GM12878 (cell line): ENCODE data around the gene A3GALT2. TPM values are rescaled to one million over a fixed set of nuclear protein-coding genes. Genes with fewer than 3 reads are reported as not detected.

Source experiments
- CUX1 ChIP-seq: IDR thresholded peaks from 2 replicates; pipeline ENCODE4 v1.6.1; 2012; ENCODE audit warnings: improper control_type of control experiment, low read depth, low read length; ENCODE audit not compliant: insufficient replicate concordance
- E2F8 ChIP-seq: fragments of 450-650 bp; IDR thresholded peaks from 2 replicates; pipeline ENCODE4 v1.6.1; 2018; ENCODE audit warnings: mild to moderate bottlenecking, low read depth, moderate library complexity; ENCODE audit not compliant: partially characterized antibody
- GATAD2B ChIP-seq: fragments of 450-650 bp; conservative IDR thresholded peaks from 2 replicates; pipeline ENCODE4 v1.6.1; 2017; ENCODE audit warnings: low read depth, mild to moderate bottlenecking, moderate library complexity
- NBN ChIP-seq: fragments of 450-650 bp; IDR thresholded peaks from 2 replicates; pipeline ENCODE4 v1.6.1; 2016
- POLR2AphosphoS5 ChIP-seq: IDR thresholded peaks from 2 replicates; pipeline ENCODE4 v1.6.1; 2011; ENCODE audit warnings: mild to moderate bottlenecking, low read length, inconsistent platforms
- RUNX3 ChIP-seq: IDR thresholded peaks from 2 replicates; pipeline ENCODE4 v1.6.1; 2012; ENCODE audit warnings: low read length, inconsistent platforms
- SIN3A ChIP-seq: IDR thresholded peaks from 2 replicates; pipeline ENCODE4 v1.6.1; 2012; ENCODE audit warnings: low read depth, low read length, improper control_type of control experiment
- SREBF1 ChIP-seq: IDR thresholded peaks from 2 replicates; pipeline ENCODE4 v1.6.1; 2012; ENCODE audit warnings: mild to moderate bottlenecking, low read length
- SRF ChIP-seq, 2 experiments: IDR thresholded peaks; 2 replicates each; pipeline ENCODE4 v1.6.1; 2011; ENCODE audit warnings: low read depth in 2 of 2, low read length in 2 of 2, mild to moderate bottlenecking in 1 of 2, moderate library complexity in 1 of 2
- TARDBP ChIP-seq: IDR thresholded peaks from 2 replicates; pipeline ENCODE4 v1.6.1; 2016; ENCODE audit warnings: borderline replicate concordance
- YY1 ChIP-seq: IDR thresholded peaks from 2 replicates; pipeline ENCODE4 v1.6.1; 2011; ENCODE audit warnings: low read depth, mild to moderate bottlenecking, low read length
- polyA plus RNA-seq, 11 experiments: library from polyadenylated mRNA; depleted of rRNA in 4 of 11; unstranded in 6 of 11; stranded (reverse) in 5 of 11; fragments of >200 nt; fragmentation: Nextera tagmentation in 4 of 11; fragmentation: Illumina TruSeq in 1 of 11; extraction: Ambion mirVana in 4 of 11; extraction: Trizol in 1 of 11; gene quantifications; 1 replicate in 1 of 11; 2 replicates in 10 of 11; pipeline versions ENCODE4 v1.2.1 to v1.2.3, GENCODE V29; 2011 to 2016; ENCODE audit warnings: inconsistent platforms in 2 of 11, missing spikeins in 2 of 11, low read depth in 1 of 11
- total RNA-seq, 4 experiments: library from RNA; depleted of rRNA in 3 of 4; stranded (reverse); fragments of >200 nt in 3 of 4; fragmentation: Illumina TruSeq in 1 of 4; extraction: Trizol in 1 of 4; gene quantifications; 2 replicates each; pipeline versions ENCODE4 v1.2.1 to v1.2.3, GENCODE V29; 2013 to 2021

Gene A3GALT2
- total and polyA plus RNA-seq, 10 of the 15 experiments (the other 5 are each of a cell fraction or from before 2014, with no cell fraction given): not detected

GRCh38 chr1:33295450-33296081, 25.3 kb downstream of the A3GALT2 start (continued):
- TF ChIP-seq CUX1: no peak
- 0 out of 2 replicates have a peak, but pooled peaks have one; percentile 37 for TF ChIP-seq NBN
- TF ChIP-seq YY1: peak; percentile 80
- no peak for TF ChIP-seq SIN3A
- TF ChIP-seq SRF (IDR thresholded peaks at IDR 0.05; ENCODE audit: low read depth in 2 of 2, low read length in 2 of 2): no peak
- TF ChIP-seq E2F8: no peak
- TF ChIP-seq GATAD2B: no peak
- peak; percentile 19; the same call in 1 of the 2 replicates for TF ChIP-seq RUNX3
- TF ChIP-seq POLR2AphosphoS5: no peak
- no peak for TF ChIP-seq TARDBP
- TF ChIP-seq SREBF1: no peak
